Astrocyte of the cerebellum (primary cell): ENCODE measurements around the gene PIR.

ENCODE experiments used
- DNase-seq: peaks from one replicate; pipeline ENCODE4 v3.0.0-alpha.2; 2011; ENCODE audit warnings: low read depth
- H3K4me3 ChIP-seq: 2 replicates; pipeline ENCODE4 v1.5.1; 2011; ENCODE audit warnings: mild to moderate bottlenecking, low read depth, low read length, moderate library complexity
- CTCF ChIP-seq: IDR thresholded peaks from 2 replicates; pipeline ENCODE4 v1.5.1; 2012; ENCODE audit warnings: low read length, low read depth, moderate library complexity, mild to moderate bottlenecking; ENCODE audit errors: missing control alignments
- in situ Hi-C: cut with HindIII; loops from 2 replicates; pipeline ENCODE4 v1.10.0; 2017; ENCODE audit warnings: low sequenced_read_pairs

Gene PIR

GRCh38 chrX:15435836-15436619, 57.1 kb downstream of the PIR start:
- TF ChIP-seq CTCF, result no peak
- no peak overlapping the region for H3K4me3 ChIP-seq
- in situ Hi-C loops, result no loop called here
- DNase-seq, result no peak

- in situ Hi-C loops, result no loop called here
- TF ChIP-seq CTCF, result no peak
- no peak for DNase-seq
- no peak overlapping the region for H3K4me3 ChIP-seq
These were observed 58.9 kb downstream of the PIR start for GRCh38 chrX:15434205-15434604.

GRCh38 chrX:15430584-15430983, 62.5 kb downstream of the PIR start:
- in situ Hi-C loops, result no loop called here
- no peak for TF ChIP-seq CTCF
- no peak for DNase-seq
- H3K4me3 ChIP-seq, result no peak overlapping the region

GRCh38 chrX:15430076-15430475, 63.1 kb downstream of the PIR start:
- no peak overlapping the region for H3K4me3 ChIP-seq
- in situ Hi-C loops, result no loop called here
- no peak for TF ChIP-seq CTCF
- DNase-seq, result no peak

- no peak overlapping the region for H3K4me3 ChIP-seq
- DNase-seq, result no peak
- in situ Hi-C loops, result no loop called here
- TF ChIP-seq CTCF, result no peak
These were observed 68.1 kb downstream of the PIR start for GRCh38 chrX:15425024-15425423.

GRCh38 chrX:15418707-15419181, 74.4 kb downstream of the PIR start:
- in situ Hi-C loops, result no loop called here
- H3K4me3 ChIP-seq, result no peak overlapping the region
- TF ChIP-seq CTCF, result no peak
- no peak for DNase-seq
